HEK293 (cell line): ENCODE data around the gene ARMH3.
"Not testable (repeated sequence)": the region's sequence is repeated elsewhere in the genome, so short reads cannot be mapped to it uniquely, and the experiment has no call there.

ENCODE experiments used
- CTCF ChIA-PET: fragments of 350-600 bp; formaldehyde crosslinking; extraction: SDS; loops from one replicate; lab custom pipeline; 2021; ENCODE audit warnings: antibody characterized with exemption; lab: Yijun Ruan, JAX
- POLR2A ChIA-PET: fragments of 300-600 bp; formaldehyde crosslinking; extraction: SDS; loops from one replicate; lab custom pipeline; 2020; ENCODE audit warnings: antibody characterized with exemption, inconsistent platforms; lab: Yijun Ruan, JAX
- H3K27ac ChIP-seq: fragments of 200-500 bp; sonication (Bioruptor generic); 2 replicates; pipeline ENCODE4 v1.5.1; 2014; ENCODE audit warnings: low read depth, low read length, control low read depth, inconsistent platforms; ENCODE audit errors: extremely low read depth
- H3K36me3 ChIP-seq, 2 experiments: fragments of 200-500 bp in 1 of 2; sonication (Bioruptor generic) in 1 of 2; 1 replicate in 1 of 2; 2 replicates in 1 of 2; pipeline ENCODE4 v1.5.1; 2014 to 2017; ENCODE audit warnings: inconsistent platforms in 2 of 2, low read length in 2 of 2; ENCODE audit not compliant: control insufficient read depth in 2 of 2, insufficient read depth in 1 of 2
- H3K4me1 ChIP-seq: fragments of 200-500 bp; sonication (Bioruptor generic); 2 replicates; pipeline ENCODE4 v1.5.1; 2014; ENCODE audit warnings: mild to moderate bottlenecking, low read length, inconsistent platforms; ENCODE audit not compliant: control insufficient read depth, insufficient read depth
- H3K4me3 ChIP-seq: 2 replicates; pipeline ENCODE4 v1.5.1; 2011; ENCODE audit warnings: low read depth, mild to moderate bottlenecking, control low read depth, low read length, moderate library complexity
- H3K9me3 ChIP-seq: fragments of 200-500 bp; sonication (Bioruptor generic); 2 replicates; pipeline ENCODE4 v1.5.1; 2014; ENCODE audit warnings: low read depth, low read length, inconsistent platforms; ENCODE audit not compliant: control insufficient read depth, insufficient read depth
- BCL11B ChIP-seq: fragments of 450-650 bp; formaldehyde crosslinking; IDR thresholded peaks from 2 replicates; pipeline ENCODE4 v1.5.1; 2016; ENCODE audit warnings: low read depth, missing biosample characterization, missing genetic modification characterization
- BCL6B ChIP-seq: fragments of 450-650 bp; formaldehyde crosslinking; IDR thresholded peaks from 2 replicates; pipeline ENCODE4 v1.5.1; 2017; ENCODE audit warnings: missing biosample characterization, missing genetic modification characterization
- EGR2 ChIP-seq: fragments of 450-650 bp; formaldehyde crosslinking; IDR thresholded peaks from 2 replicates; pipeline ENCODE4 v1.5.1; 2016; ENCODE audit warnings: low read depth, missing biosample characterization, missing genetic modification characterization
- FEZF1 ChIP-seq: fragments of 450-650 bp; formaldehyde crosslinking; IDR thresholded peaks from 2 replicates; pipeline ENCODE4 v1.5.1; 2016; ENCODE audit warnings: missing biosample characterization, missing genetic modification characterization
- OSR2 ChIP-seq: fragments of 450-650 bp; formaldehyde crosslinking; IDR thresholded peaks from 2 replicates; pipeline ENCODE4 v1.5.1; 2016; ENCODE audit warnings: missing biosample characterization, missing genetic modification characterization
- SP7 ChIP-seq: fragments of 450-650 bp; formaldehyde crosslinking; IDR thresholded peaks from 2 replicates; pipeline ENCODE4 v1.5.1; 2016; ENCODE audit warnings: missing biosample characterization, missing genetic modification characterization
- TRIM28 ChIP-seq: IDR thresholded peaks from 2 replicates; pipeline ENCODE4 v1.6.1; 2011; ENCODE audit warnings: low read length, control low read depth, borderline replicate concordance
- ZBTB21 ChIP-seq: fragments of 450-650 bp; formaldehyde crosslinking; IDR thresholded peaks from 2 replicates; pipeline ENCODE4 v1.5.1; 2017; ENCODE audit warnings: missing biosample characterization, missing genetic modification characterization
- ZBTB7A ChIP-seq: fragments of 450-650 bp; formaldehyde crosslinking; IDR thresholded peaks from 2 replicates; pipeline ENCODE4 v1.5.1; 2016; ENCODE audit warnings: low read depth, missing biosample characterization, missing genetic modification characterization
- ZNF121 ChIP-seq: fragments of 450-650 bp; formaldehyde crosslinking; IDR thresholded peaks from 2 replicates; pipeline ENCODE4 v1.5.1; 2016; ENCODE audit warnings: missing biosample characterization, missing genetic modification characterization
- ZNF157 ChIP-seq: fragments of 450-650 bp; formaldehyde crosslinking; IDR thresholded peaks from 2 replicates; pipeline ENCODE4 v1.5.1; 2016; ENCODE audit warnings: missing biosample characterization, missing genetic modification characterization
- ZNF211 ChIP-seq: fragments of 450-650 bp; formaldehyde crosslinking; IDR thresholded peaks from 2 replicates; pipeline ENCODE4 v1.5.1; 2016; ENCODE audit warnings: low read depth, missing biosample characterization, missing genetic modification characterization
- ZNF274 ChIP-seq, 2 experiments: fragments of 200-500 bp in 1 of 2; fragments of 450-650 bp in 1 of 2; sonication (Bioruptor generic) in 1 of 2; formaldehyde crosslinking in 1 of 2; IDR thresholded peaks; 2 replicates each; pipeline versions ENCODE4 v1.5.1 to v1.6.1; 2014 to 2016; ENCODE audit warnings: borderline replicate concordance in 1 of 2, inconsistent platforms in 1 of 2, low read length in 1 of 2, missing biosample characterization in 1 of 2, missing genetic modification characterization in 1 of 2
- ZNF335 ChIP-seq: fragments of 450-650 bp; formaldehyde crosslinking; conservative IDR thresholded peaks from 2 replicates; pipeline ENCODE4 v1.5.1; 2016; ENCODE audit warnings: missing biosample characterization, missing genetic modification characterization
- ZNF350 ChIP-seq: fragments of 450-650 bp; formaldehyde crosslinking; IDR thresholded peaks from 2 replicates; pipeline ENCODE4 v1.5.0; 2017; ENCODE audit warnings: missing biosample characterization, mild to moderate bottlenecking, missing genetic modification characterization
- ZNF366 ChIP-seq: fragments of 450-650 bp; formaldehyde crosslinking; conservative IDR thresholded peaks from 2 replicates; pipeline ENCODE4 v1.5.1; 2016; ENCODE audit warnings: missing biosample characterization, missing genetic modification characterization
- ZNF394 ChIP-seq: fragments of 450-650 bp; formaldehyde crosslinking; IDR thresholded peaks from 2 replicates; pipeline ENCODE4 v1.5.1; 2016; ENCODE audit warnings: missing biosample characterization, missing genetic modification characterization, mild to moderate bottlenecking, moderate library complexity, borderline replicate concordance
- ZNF398 ChIP-seq: fragments of 450-650 bp; formaldehyde crosslinking; IDR thresholded peaks from 2 replicates; pipeline ENCODE4 v1.5.1; 2017; ENCODE audit warnings: missing biosample characterization, missing genetic modification characterization
- ZNF501 ChIP-seq: fragments of 450-650 bp; formaldehyde crosslinking; IDR thresholded peaks from 2 replicates; pipeline ENCODE4 v1.5.1; 2016; ENCODE audit warnings: missing biosample characterization, missing genetic modification characterization
- ZNF530 ChIP-seq: fragments of 450-650 bp; formaldehyde crosslinking; IDR thresholded peaks from 2 replicates; pipeline ENCODE4 v1.5.1; 2016; ENCODE audit warnings: low read depth, missing biosample characterization, missing genetic modification characterization
- ZNF549 ChIP-seq: fragments of 450-650 bp; IDR thresholded peaks from 2 replicates; pipeline ENCODE4 v1.5.1; 2018; ENCODE audit warnings: missing biosample characterization, missing genetic modification characterization, mild to moderate bottlenecking, inconsistent platforms, moderate library complexity
- ZNF560 ChIP-seq: fragments of 450-650 bp; formaldehyde crosslinking; IDR thresholded peaks from 2 replicates; pipeline ENCODE4 v1.5.1; 2017; ENCODE audit warnings: missing biosample characterization, missing genetic modification characterization, borderline replicate concordance
- ZNF561 ChIP-seq: fragments of 450-650 bp; IDR thresholded peaks from 2 replicates; pipeline ENCODE4 v1.5.1; 2018; ENCODE audit warnings: missing biosample characterization, missing genetic modification characterization, borderline replicate concordance
- ZNF623 ChIP-seq: fragments of 450-650 bp; formaldehyde crosslinking; IDR thresholded peaks from 2 replicates; pipeline ENCODE4 v1.5.1; 2016; ENCODE audit warnings: missing biosample characterization, missing genetic modification characterization
- ZNF837 ChIP-seq: fragments of 450-650 bp; formaldehyde crosslinking; IDR thresholded peaks from 2 replicates; pipeline ENCODE4 v1.5.1; 2016; ENCODE audit warnings: missing biosample characterization, missing genetic modification characterization
- TF ChIP-seq, protein P1 (sequence below): fragments of 450-650 bp; IDR thresholded peaks from 2 replicates; pipeline ENCODE4 v1.5.1; 2018; ENCODE audit warnings: missing biosample characterization, missing genetic modification characterization
- TF ChIP-seq, protein P2 (sequence below): fragments of 450-650 bp; formaldehyde crosslinking; IDR thresholded peaks from 2 replicates; pipeline ENCODE4 v1.5.1; 2017; ENCODE audit warnings: missing biosample characterization, missing genetic modification characterization

Gene ARMH3

GRCh38 chr10:102038410-102038809, 17.6 kb downstream of the ARMH3 start (continued):
- TF ChIP-seq ZNF350 (tag by site-specific recombination) (no peak), BCL11B (tag by site-specific recombination) (no peak)

DNA sequence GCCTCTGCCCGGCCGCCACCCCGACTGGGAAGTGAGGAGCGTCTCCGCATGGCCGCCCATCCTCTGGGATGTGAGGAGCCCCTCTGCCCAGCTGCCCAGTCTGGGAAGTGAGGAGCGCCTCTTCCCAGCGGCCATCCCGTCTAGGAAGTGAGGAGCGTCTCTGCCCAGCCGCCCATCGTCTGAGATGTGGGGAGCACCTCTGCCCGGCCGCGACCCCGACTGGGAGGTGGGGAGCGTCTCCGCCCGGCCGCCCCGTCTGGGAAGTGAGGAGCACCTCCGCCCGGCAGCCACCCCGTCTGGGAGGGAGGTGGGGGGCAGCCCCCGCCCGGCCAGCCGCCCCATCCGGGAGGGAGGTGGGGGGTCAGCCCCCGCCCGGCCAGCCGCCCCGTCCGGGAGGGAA, 20.2 kb downstream of the ARMH3 start:
- POLR2A ChIA-PET = interaction anchor here (0.6 kb wide), 1 partner anchor 19 kb away, joined by 5 read pairs; no protein-coding TSS in a partner anchor
- H3K27ac ChIP-seq, H3K9me3 ChIP-seq, H3K4me3 ChIP-seq, H3K4me1 ChIP-seq: not testable (repeated sequence)
- CTCF ChIA-PET = interaction anchor here (0.6 kb wide), 1 partner anchor 28 kb away, joined by 3 read pairs; no protein-coding TSS in a partner anchor
- peaks cover 30 to 42% of the 10 kb centered on the region in 2 experiments for H3K36me3 ChIP-seq

DNA sequence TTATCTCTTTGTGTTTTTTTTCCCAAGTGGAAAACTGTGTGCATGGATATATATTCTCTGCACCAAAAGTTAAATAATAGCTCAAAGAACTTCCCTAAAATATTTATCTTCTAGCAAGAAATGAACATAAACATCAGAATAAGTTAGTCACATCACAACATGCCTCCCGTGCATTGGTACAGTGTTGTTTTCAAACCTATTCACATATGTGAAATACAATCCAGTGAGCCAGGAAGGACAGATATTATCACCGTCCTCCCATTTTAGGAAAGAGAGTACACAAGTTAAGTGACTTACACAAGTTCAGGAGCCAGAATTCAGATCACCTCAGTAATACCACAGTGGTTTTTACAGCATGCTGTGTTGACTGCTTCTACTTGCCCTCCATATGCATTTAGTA, 22.2 kb downstream of the ARMH3 start:
- no peaks in the 10 kb centered on the region for H3K4me1 ChIP-seq
- ChIA-PET CTCF (interaction anchor here (0.7 to 1.0 kb wide), 2 partner anchors 23 to 39 kb away, joined by 3 read pairs; no protein-coding TSS in a partner anchor), POLR2A (interaction anchor here (0.6 kb wide), 1 partner anchor 26 kb away, joined by 4 read pairs; no protein-coding TSS in a partner anchor)

GRCh38 chr10:102027261-102027660, 28.7 kb downstream of the ARMH3 start:
- CTCF ChIA-PET = interaction anchor here (0.6 to 2.7 kb wide), 7 partner anchors 11 to 138 kb away, joined by 3 to 11 read pairs (median 4); no protein-coding TSS in a partner anchor
- Histone ChIP-seq H3K36me3 (peaks cover 63 to 76% of the 10 kb centered on the region in 2 experiments), H3K27ac (no peak overlapping the region)
- TF ChIP-seq SP7 (no peak), ZBTB7A (tag by site-specific recombination) (no peak), OSR2 (no peak), ZNF530 (tag by site-specific recombination) (no peak), ZNF501 (tag by site-specific recombination) (no peak), ZNF561 (tag by site-specific recombination) (no peak), ZNF274 (IDR thresholded peaks at IDR 0.05; ENCODE audit: low read length) (no peak), ZNF274 (tag by site-specific recombination; IDR thresholded peaks at IDR 0.05; ENCODE audit: borderline replicate concordance) (no peak), ZBTB21 (no peak), BCL6B (tag by site-specific recombination) (no peak), ZNF394 (tag by site-specific recombination) (no peak), TRIM28 (no peak), FEZF1 (tag by site-specific recombination) (no peak)
- TF ChIP-seq, protein P1, sequence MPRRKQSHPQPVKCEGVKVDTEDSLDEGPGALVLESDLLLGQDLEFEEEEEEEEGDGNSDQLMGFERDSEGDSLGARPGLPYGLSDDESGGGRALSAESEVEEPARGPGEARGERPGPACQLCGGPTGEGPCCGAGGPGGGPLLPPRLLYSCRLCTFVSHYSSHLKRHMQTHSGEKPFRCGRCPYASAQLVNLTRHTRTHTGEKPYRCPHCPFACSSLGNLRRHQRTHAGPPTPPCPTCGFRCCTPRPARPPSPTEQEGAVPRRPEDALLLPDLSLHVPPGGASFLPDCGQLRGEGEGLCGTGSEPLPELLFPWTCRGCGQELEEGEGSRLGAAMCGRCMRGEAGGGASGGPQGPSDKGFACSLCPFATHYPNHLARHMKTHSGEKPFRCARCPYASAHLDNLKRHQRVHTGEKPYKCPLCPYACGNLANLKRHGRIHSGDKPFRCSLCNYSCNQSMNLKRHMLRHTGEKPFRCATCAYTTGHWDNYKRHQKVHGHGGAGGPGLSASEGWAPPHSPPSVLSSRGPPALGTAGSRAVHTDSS (tag by site-specific recombination) = no peak
- TF ChIP-seq, all 188 proteins: peak for 0
- Histone ChIP-seq H3K9me3 (no peaks in the 10 kb centered on the region), H3K4me3 (no peak overlapping the region), H3K4me1 (no peaks in the 10 kb centered on the region)
- POLR2A ChIA-PET = interaction anchor here (0.6 kb wide), 1 partner anchor 179 kb away, joined by 3 read pairs; no protein-coding TSS in a partner anchor

More for the DNA sequence above, 22.2 kb downstream of the ARMH3 start:
- Histone ChIP-seq H3K36me3 (peaks cover 35 to 49% of the 10 kb centered on the region in 2 experiments), H3K27ac (no peak overlapping the region), H3K9me3 (no peaks in the 10 kb centered on the region), H3K4me3 (no peak overlapping the region)
- no peak for TF ChIP-seq ZNF549 (tag by site-specific recombination)
- TF ChIP-seq, protein P2, sequence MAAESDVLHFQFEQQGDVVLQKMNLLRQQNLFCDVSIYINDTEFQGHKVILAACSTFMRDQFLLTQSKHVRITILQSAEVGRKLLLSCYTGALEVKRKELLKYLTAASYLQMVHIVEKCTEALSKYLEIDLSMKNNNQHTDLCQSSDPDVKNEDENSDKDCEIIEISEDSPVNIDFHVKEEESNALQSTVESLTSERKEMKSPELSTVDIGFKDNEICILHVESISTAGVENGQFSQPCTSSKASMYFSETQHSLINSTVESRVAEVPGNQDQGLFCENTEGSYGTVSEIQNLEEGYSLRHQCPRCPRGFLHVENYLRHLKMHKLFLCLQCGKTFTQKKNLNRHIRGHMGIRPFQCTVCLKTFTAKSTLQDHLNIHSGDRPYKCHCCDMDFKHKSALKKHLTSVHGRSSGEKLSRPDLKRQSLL (tag by site-specific recombination) = no peak
- no peak for TF ChIP-seq ZNF560 (tag by site-specific recombination)
- no peak for TF ChIP-seq ZNF837 (tag by site-specific recombination)
- TF ChIP-seq ZNF398 = no peak
- no peak for TF ChIP-seq ZNF335 (tag by site-specific recombination)
- TF ChIP-seq EGR2 (tag by site-specific recombination) = no peak
- TF ChIP-seq ZNF157 (tag by site-specific recombination) = no peak
- no peak for TF ChIP-seq ZNF623
- no peak for TF ChIP-seq ZNF366
- TF ChIP-seq ZNF211 (tag by site-specific recombination) = no peak
- no peak for TF ChIP-seq ZNF121 (tag by site-specific recombination)
